Kidney (tissue), 14 donors: Measurements from ENCODE around the gene DUXA. TPM values are rescaled to one million over a fixed set of nuclear protein-coding genes. Genes with fewer than 3 reads are reported as not detected.
"Not testable (repeated sequence)": the region's sequence is repeated elsewhere in the genome, so short reads cannot be mapped to it uniquely, and the experiment has no call there.

Source experiments
- DNase-seq, 5 donors: peaks; one replicate each; pipeline ENCODE4 v3.0.0-alpha.2; 2013 to 2020
- FAIRE-seq: peaks from 2 replicates; lab custom pipeline; 2012; peaks lifted over from hg19 to GRCh38; lab: Jason Lieb, UNC
- H3K27ac ChIP-seq, 2 donors: one replicate each; pipeline ENCODE4 v1.7.0; 2013; ENCODE audit warnings: low read depth in 2 of 2, low read length in 2 of 2, inconsistent platforms in 1 of 2
- H3K27me3 ChIP-seq: one replicate; pipeline ENCODE4 v1.7.1; 2013; ENCODE audit warnings: low read length, inconsistent platforms; ENCODE audit not compliant: control insufficient read depth, insufficient read depth
- H3K36me3 ChIP-seq, 3 donors: one replicate each; pipeline versions ENCODE4 v1.7.0 to v1.7.1; 2013; ENCODE audit warnings: low read length in 3 of 3, control low read depth in 1 of 3, inconsistent platforms in 1 of 3; ENCODE audit not compliant: insufficient read depth in 3 of 3, control insufficient read depth in 2 of 3
- H3K4me1 ChIP-seq, 3 donors: one replicate each; pipeline versions ENCODE4 v1.7.0 to v1.7.1; 2013; ENCODE audit warnings: low read length in 3 of 3, inconsistent platforms in 1 of 3, low read depth in 1 of 3; ENCODE audit not compliant: control insufficient read depth in 2 of 3, insufficient read depth in 2 of 3
- H3K4me3 ChIP-seq, 3 donors: one replicate each; pipeline versions ENCODE4 v1.7.0 to v1.8.1; 2013; ENCODE audit warnings: low read length in 3 of 3, control low read depth in 1 of 3, inconsistent platforms in 1 of 3
- H3K9ac ChIP-seq, 3 donors: one replicate each; pipeline versions ENCODE4 v1.7.0 to v1.7.1; 2013; ENCODE audit warnings: low read length in 3 of 3, control low read depth in 1 of 3, inconsistent platforms in 1 of 3
- H3K9me3 ChIP-seq, 3 donors: one replicate each; pipeline versions ENCODE4 v1.7.0 to v1.7.1; 2013; ENCODE audit warnings: low read length in 3 of 3, control low read depth in 1 of 3, inconsistent platforms in 1 of 3; ENCODE audit not compliant: control insufficient read depth in 2 of 3, insufficient read depth in 1 of 3
- CTCF ChIP-seq: IDR thresholded peaks from 3 replicates; pipeline ENCODE4 v1.5.1; 2012; ENCODE audit warnings: mild to moderate bottlenecking, moderate library complexity, borderline replicate concordance; ENCODE audit not compliant: insufficient read depth; ENCODE audit errors: extremely low read depth
- intact Hi-C: fragments of 100-400 bp; cut with DNase I; formaldehyde crosslinking; loops from one replicate; pipeline ENCODE4 v1.11.1; 2022
- polyA plus RNA-seq: library from polyadenylated mRNA; stranded (reverse); fragments of 350-450 nt; fragmentation: Illumina TruSeq; extraction: RNeasy Lipid Tissue Mini Kit (QIAGEN cat#74804); gene quantifications from one replicate; pipeline ENCODE4 v1.2.3, GENCODE V29; 2014; ENCODE audit warnings: low read depth, low replicate concordance; ENCODE audit not compliant: insufficient read depth
- total RNA-seq: library from RNA; stranded (reverse); fragmentation: NEBNext Ultra II Directional; extraction: Animal tissue kit (Norgen Biotek cat#: 25700); gene quantifications from one replicate; pipeline ENCODE4 v1.2.1, GENCODE V29; 2021
- donor health status: control.
- donor health status: control.
- donor health status: control.
- donor health status: control.
- donor health status: control.
- donor health status: DM: yes; HTN: yes; CAD: no.
- donor health status: Normal renal cell carcinoma (clear cell type).

The DUXA gene
- total and polyA plus RNA-seq, 2 donors from 2014 or later = not detected

DNA sequence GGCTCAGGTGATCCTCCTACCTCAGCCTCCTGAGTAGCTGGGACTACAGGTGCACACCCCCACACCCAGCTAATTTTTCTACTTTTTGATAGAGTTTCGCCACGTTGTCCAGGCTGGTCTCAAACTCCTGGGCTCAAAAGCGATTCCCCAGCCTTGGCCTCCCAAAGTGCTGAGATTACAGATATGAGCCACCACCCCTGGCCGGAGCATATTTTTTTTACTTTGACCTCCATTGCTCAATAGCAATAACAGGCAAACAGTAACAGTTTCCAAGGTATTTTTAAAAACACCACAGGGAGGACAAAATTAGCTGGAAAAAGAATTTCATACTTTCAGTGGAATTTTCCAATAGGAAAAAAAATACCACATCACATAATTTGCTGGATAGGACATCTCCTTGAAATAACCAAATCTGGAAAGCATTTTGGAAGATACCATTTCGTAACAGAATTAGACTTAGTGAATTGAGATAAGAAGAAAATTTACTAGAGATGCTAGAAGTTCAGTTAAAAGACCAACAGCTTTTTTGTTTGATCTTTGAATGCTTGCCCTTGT lies 5.2 kb downstream of the DUXA start:
- peaks cover 0 to 3% (median 0%) of the 10 kb centered on the region in 3 donors for H3K9me3 ChIP-seq
- no peaks in the 10 kb centered on the region for H3K36me3 ChIP-seq
- no peak for FAIRE-seq
- H3K4me1 ChIP-seq = no peaks in the 10 kb centered on the region
- no peak overlapping the region for H3K9ac ChIP-seq
- no peaks in the 10 kb centered on the region for H3K27me3 ChIP-seq
- H3K27ac ChIP-seq = no peak overlapping the region
- intact Hi-C loops = no loop called here
- no peak for DNase-seq
- no peak for TF ChIP-seq CTCF
- H3K4me3 ChIP-seq = no peak overlapping the region

GRCh38 chr19:57152921-57153320 lies 14.4 kb downstream of the DUXA start:
- no peaks in the 10 kb centered on the region for H3K36me3 ChIP-seq
- peaks cover 0 to 2% (median 0%) of the 10 kb centered on the region in 3 donors for H3K9me3 ChIP-seq
- FAIRE-seq (no peak), DNase-seq (no peak)
- H3K4me1 ChIP-seq = no peaks in the 10 kb centered on the region
- H3K27me3 ChIP-seq = no peaks in the 10 kb centered on the region
- no peak for TF ChIP-seq CTCF
- H3K4me3 ChIP-seq = no peak overlapping the region
- no peak overlapping the region for H3K27ac ChIP-seq
- H3K9ac ChIP-seq = no peak overlapping the region
- intact Hi-C loops = no loop called here

GRCh38 chr19:57141699-57142098 lies 25.6 kb downstream of the DUXA start:
- no peaks in the 10 kb centered on the region for H3K36me3 ChIP-seq
- H3K27ac ChIP-seq = no peak overlapping the region
- no peak overlapping the region for H3K9ac ChIP-seq
- H3K4me1 ChIP-seq = no peaks in the 10 kb centered on the region
- no peaks in the 10 kb centered on the region for H3K27me3 ChIP-seq
- intact Hi-C loops = no loop called here
- TF ChIP-seq CTCF = no peak
- H3K9me3 ChIP-seq = no peaks in the 10 kb centered on the region
- no peak for FAIRE-seq
- no peak overlapping the region for H3K4me3 ChIP-seq
- DNase-seq = no peak

- H3K4me3 ChIP-seq = no peak overlapping the region
- no peaks in the 10 kb centered on the region for H3K27me3 ChIP-seq
- no peak for DNase-seq
- no peak overlapping the region for H3K9ac ChIP-seq
- no peaks in the 10 kb centered on the region for H3K4me1 ChIP-seq
- no peak for FAIRE-seq
- no peak overlapping the region for H3K27ac ChIP-seq
- H3K9me3 ChIP-seq = no peaks in the 10 kb centered on the region
- no peaks in the 10 kb centered on the region for H3K36me3 ChIP-seq
- intact Hi-C loops = no loop called here
- no peak for TF ChIP-seq CTCF
These were observed 31.5 kb downstream of the DUXA start for GRCh38 chr19:57135797-57136196.

GRCh38 chr19:57127403-57127802 lies 39.9 kb downstream of the DUXA start:
- DNase-seq = peak in 4 of 5 donors; percentile 72 to 91 (median 86)
- H3K27ac ChIP-seq, H3K36me3 ChIP-seq, H3K4me3 ChIP-seq, H3K27me3 ChIP-seq, H3K9me3 ChIP-seq, H3K4me1 ChIP-seq, intact Hi-C loops, H3K9ac ChIP-seq, FAIRE-seq: not testable (repeated sequence)
